ENCODE data around the gene TEX54.

- TF ChIP-seq GATA2 (IDR thresholded peaks at IDR 0.05; ENCODE audit: low read depth, low read length) (no peak), GATA3 (IDR thresholded peaks at IDR 0.05; ENCODE audit: low read depth, low read length) (no peak)
Measured at GRCh38 chr11:62863687-62864335, 31.2 kb upstream of the TEX54 start.
